Islet of Langerhans (tissue), 1 donor: Measurements from ENCODE around the gene ARL13A.
"Not testable (repeated sequence)": the region's sequence is repeated elsewhere in the genome, so short reads cannot be mapped to it uniquely, and the experiment has no call there.

Experiments used
- FAIRE-seq: peaks from one replicate; lab custom pipeline; 2011; peaks lifted over from hg19 to GRCh38; lab: Jason Lieb, UNC

Gene ARL13A

DNA sequence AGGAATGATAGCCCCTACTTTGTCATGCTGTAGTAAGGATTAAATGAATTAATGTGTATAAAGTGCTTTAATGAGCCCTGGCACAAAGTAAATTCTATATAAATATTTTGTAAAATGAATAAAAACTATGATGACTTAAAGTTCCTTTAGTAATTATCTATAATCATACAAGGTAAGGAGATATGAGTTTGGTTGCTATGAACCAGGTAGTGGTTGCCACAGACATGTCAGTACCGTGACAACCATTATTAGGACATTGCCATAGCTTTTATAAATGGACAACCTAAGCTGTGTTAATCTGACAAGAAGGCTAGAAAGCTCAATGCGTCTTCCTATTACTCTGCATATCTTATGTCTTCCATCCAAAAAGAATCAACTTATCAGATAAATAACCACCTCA is at the start of gene ARL13A:
Gene ARL13A (plus strand): TSS at position 301 of the 400 bp plus-strand sequence. CDS start 3,982 bp downstream, outside the sequence.
- FAIRE-seq: no peak

DNA sequence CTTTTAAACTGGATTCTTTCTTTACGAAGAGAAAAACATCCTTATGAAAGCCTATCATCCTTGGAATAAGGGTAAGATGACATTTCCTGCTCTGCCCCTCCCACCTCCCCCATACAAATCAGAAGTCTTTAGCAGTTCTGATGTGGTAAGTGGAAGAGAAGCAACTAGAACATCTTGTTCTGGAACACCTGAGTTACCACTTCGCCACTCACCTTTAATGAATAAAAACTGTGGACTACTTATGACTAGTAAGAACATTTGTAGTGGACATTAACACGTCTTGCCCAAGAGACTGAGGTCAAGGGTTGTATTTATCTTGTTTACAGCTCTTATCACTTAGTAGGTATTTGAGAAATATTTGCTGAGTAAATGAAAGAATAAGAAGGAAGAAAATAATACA is 45.1 kb upstream of the ARL13A start:
- no peak for FAIRE-seq

DNA sequence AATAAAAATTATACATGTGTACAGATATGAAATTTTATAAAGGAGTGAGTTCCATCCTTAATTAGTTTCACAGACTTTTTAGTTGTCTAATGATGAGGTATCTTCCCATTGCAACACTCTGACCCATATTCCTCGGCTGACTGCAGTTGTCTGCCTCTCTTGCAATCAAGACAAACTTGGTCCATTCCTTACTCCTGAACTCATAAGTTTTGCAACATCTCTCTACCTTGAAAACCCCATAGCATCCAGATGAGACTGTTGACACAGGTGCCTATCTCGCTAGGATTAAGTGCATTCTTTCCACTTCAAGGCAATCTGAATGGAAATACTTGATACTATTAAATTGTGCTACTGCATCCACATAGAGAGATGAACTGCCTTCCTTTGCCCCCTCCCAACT is 43.1 kb upstream of the ARL13A start:
- FAIRE-seq: no peak

DNA sequence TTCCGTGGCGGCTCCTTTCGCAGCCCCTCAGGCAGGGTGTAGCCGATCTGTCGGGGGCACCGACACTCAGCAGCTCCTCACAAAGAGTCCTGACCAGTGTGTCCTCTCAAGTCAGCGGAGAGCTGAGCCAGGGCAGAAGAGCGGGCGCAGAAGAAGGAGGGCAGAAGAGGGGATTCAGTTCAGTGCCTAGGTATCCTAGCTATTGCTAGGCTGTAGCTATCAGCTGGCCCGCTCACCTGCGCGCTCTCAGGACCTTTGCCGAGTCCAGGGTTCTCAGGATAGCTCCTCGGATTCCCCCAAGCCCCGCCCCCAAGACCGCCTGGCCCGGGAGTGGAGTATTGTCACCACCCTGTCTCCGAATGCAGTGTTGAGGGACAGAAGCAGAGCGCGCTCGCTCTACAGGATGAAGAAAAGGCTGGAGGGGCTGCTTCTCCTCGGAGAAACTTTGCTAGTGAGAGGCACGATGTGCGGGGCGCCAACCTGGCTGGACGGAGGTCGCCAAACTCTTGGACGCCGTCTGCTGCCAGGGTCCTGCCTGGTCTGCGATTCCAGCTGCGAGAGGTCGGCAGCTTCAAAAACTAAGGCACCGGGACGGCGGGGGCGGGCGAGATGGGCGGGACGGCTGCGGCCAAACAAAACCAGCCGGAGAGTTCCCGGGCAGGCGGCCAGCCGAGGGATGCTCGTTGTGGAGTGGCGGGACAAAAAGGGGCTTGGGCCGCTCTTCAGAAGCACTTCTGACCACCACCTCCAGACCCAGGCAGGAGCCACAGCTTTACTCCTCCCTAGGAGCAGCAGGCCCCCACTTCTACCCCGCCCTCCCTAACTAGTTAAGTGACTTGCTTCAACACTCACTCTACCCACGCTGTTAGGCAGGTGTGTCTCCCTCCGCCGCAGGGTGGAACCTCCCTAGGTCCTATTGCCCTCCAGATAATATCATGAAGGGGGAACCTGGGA is 40.6 kb upstream of the ARL13A start, which contains the start of gene XKRX:
Gene XKRX (minus strand): TSS at position 258 of the 954 bp plus-strand sequence. CDS start 613 bp downstream, outside the sequence.
- FAIRE-seq: no peak

DNA sequence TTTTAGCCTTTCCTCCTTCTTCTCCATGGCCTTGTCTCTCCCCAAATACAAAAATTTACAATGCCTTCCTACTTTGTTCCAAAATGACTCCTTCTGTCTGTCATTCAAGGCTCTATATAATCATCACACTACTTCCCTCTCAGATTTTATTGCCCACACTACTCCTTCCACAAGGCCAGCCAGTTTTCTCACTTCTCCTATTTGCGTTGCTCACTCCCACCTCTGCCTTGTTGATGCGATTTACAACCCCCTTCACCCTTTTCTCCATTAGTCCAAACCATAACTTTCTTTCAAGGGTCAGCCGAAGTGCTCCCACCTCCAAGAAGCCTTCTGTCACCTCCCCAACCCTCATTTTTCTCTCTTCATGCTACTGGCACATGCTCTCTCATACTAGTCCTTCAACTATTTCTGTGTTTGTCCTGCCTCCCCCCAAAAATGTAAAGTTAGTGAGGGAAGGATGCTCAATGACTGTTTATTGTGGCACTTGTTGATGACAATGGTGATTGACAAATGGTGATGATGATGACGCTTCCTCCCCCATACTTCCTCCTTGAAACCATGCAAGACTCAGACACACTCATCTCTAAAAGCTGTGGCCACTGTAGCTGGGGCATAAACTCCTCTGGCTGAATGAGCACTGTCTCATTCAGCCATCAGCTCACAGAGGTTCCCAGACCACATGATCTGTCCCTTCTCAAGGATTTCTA is 38.1 kb upstream of the ARL13A start:
- no peak for FAIRE-seq

DNA sequence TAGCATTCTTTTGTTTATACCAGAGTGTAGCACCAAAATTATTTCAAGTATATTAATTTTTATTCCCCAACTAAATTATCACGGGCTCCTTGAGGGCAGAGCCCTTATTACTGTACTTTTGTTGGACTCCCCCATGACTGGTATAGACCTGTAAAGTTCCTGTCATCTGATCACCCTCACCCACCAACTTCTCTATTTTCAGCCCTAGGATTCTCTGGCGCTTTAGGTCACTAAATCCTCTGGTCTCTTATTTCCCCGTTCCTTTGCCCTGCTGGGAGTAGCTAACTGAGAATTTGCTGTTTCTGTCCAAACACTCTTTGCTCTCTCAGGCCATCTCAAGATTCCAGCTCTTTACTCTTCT is 37.6 kb upstream of the ARL13A start:
- no peak for FAIRE-seq

DNA sequence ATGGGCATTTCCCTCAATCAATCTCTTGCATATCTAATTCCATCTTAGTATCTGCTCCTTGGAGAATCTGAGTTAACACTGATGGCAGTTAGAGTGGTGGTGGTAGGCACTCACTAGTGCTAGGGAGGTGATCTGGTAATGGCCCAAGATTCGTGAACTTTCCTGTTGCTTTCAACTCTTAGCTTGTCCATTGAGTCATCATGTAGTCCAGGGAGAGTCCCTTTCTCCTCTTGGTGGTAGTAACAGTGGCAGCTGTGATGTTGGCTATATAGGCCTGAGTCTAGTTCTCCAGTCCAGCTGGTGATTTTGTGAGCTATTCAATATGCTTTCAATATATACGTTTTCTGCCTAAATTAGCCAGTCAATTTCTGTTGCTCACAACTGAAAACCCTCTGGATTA is 33.7 kb upstream of the ARL13A start:
- FAIRE-seq: no peak

DNA sequence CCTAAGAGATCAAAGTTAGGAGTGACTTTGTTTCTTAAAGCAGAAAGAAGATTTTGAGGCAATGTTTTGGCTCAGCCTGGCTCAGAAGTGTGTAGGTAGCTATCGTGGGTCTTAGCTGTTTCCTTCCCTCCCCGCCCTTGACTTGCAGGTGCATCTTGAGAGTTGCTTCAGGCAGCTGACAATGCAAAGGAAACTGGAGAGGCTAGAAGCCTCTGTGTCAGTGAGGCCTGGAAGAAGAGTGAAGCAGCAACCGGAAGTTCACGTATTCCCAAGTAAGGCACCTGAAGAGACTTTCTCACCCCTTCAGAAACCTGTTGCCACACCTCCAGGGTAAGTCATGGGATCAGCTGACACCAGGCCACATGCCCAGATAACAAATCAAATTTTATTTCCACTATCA is 30.2 kb upstream of the ARL13A start:
- FAIRE-seq: no peak

DNA sequence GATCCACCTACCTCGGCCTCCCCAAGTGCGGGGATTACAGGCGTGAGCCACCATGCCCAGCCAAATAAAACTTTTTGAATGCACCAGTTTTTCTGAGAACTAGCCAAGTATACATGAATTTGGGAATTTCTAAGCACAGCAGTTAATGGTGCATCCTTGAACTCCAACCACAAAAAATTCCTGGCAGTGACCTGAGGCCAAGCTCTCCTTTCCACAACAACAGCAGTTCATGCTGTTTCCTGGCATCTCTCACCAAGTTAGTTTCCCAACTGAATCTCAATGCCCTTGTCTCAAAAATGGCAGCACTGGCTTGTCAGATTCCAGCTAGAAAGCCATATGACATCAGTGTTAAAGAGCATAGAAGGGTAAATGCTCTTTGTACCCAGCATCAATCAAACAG is 24.9 kb upstream of the ARL13A start:
- FAIRE-seq: no peak

DNA sequence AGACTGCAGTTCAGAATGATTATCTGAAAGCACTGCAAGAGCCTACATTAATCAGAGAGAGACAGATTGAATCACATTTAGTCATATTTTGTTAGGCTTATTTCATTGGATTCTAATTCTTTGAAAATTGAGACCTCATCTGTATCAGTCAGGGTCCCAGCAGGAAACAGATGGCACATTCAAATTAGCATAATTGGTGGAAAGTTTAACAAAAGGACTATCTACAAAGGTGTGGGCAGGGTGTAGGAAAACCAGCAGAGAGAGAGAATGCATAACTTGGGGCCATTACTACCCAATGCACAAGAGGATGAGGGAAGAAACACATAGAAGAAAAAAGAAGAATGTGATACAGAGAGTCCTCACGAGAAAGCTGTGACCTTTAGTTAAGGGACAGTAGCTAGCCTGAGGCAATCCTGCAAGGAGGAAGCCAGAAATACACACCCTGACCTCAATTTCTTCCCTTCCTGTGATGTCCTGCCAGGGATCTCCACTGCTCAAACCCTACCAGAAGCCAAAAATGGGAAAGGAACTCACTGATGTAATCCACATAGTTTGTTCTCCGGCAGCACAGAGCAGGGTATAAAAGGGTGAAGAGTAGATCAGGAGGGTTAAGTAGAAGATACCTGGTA is 23.1 kb upstream of the ARL13A start:
- FAIRE-seq: no peak

DNA sequence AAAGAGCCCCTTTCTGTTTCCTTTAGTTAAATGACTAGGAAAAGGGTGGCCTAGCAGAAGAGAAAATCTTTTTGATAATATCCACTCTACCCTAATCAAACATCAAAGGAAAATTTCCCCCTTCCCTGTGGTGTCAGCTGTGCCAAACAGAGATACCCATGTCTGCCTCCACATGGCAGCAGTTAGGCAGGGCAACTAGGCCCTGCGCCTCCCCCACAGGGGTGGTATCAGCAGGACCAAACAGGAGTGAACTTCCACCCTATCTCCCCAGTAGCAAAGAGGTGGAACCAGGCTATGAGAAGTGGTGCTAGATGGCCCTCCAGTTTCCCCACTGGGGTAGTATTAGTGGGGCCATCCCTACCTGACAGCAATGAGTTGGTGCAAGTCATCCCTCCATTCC is 21.0 kb upstream of the ARL13A start:
- no peak for FAIRE-seq

DNA sequence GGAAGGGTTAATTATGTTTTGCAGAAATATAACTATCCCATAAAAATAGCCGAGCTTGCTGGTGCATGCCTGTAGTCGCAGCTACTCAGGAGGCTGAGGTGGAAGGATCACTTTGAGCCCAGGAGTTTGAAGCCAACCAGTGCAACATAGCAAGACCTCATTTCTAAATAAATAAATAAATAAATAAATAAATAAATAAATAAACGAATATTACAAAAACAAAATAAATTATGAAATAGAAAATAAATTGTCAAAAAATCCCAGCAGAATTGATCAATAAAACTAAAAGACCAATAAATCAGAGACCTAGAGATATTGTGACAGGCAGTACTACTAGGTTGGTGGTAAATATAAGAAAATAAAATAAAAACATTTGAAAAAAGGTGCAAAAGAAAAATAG is 6.7 kb upstream of the ARL13A start:
- FAIRE-seq: no peak

DNA sequence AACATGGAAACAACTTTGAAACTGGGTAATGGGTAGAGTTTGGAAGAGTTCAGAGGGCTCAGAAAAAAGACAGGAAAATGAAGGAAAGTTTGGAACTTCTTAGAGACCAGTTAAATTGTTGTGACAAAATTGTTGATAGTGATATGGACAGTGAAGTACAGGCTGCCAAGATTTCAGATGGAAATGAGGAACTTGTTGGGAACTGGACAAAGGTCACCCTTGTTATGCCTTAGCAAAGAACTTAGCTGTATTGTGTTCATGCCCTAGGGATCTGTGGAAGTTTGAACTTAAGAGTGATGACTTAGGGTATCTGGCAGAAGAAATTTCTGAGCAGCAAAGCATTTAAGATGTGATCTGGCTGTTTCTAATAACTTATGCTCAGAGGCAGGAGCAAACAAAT is 5.1 kb upstream of the ARL13A start:
- no peak for FAIRE-seq

DNA sequence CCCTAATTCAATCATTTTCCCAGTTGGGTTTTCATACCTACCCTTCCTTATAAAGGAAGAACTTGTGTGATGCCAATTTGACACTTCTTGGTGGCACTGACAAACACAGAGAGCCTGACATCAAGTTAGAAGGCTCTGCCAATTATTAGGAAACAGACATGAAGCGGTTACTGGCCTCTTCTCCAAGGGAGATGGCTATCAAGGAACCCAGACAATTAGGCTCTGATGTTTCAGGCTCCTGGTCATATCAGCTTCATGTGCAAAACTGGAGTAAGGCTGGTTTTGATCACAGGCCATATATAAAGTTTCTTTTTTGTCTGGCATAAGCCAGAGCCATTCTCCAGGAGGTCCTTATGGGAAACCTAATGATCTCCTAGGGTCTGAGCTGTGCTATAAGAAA is 428 bp downstream of the ARL13A start:
- FAIRE-seq: no peak

DNA sequence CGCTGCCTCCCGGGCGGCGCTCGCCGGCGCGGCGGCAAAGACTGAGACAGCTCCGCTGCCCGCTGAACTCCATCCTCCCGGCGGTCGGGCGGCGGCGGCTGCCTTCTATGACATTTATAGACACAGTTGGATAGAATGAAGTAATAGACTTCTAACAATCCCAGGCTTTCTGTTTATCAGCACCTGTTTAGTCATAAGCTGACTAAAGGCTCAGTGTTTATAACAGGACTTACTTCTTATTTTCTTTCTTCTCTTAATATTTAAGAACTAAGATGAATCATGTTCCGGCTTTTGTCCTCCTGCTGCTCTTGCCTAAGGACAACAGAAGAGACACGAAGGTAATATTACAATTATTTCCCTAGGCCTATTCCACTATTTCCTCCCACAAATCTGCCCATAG is 3.9 kb downstream of the ARL13A start:
- no peak for FAIRE-seq

DNA sequence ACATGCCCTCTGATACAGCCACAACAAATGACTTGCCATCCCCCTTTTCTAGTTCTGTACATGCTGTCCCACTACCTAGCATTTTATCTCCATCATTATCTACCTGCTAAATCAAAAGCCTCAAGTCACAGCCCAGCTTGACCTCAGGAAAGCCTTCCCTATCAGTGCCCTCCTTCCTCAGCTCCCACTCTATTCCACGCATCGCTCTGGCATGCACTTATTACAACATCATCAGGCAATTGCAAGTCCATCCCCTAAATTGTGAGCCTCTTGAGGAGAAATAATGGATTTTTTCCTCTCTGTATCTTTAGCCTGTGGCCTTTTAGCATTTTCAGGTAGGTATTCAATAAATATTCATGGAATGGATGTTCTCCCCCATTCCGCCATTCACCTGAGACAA is 5.7 kb downstream of the ARL13A start:
- no peak for FAIRE-seq

DNA sequence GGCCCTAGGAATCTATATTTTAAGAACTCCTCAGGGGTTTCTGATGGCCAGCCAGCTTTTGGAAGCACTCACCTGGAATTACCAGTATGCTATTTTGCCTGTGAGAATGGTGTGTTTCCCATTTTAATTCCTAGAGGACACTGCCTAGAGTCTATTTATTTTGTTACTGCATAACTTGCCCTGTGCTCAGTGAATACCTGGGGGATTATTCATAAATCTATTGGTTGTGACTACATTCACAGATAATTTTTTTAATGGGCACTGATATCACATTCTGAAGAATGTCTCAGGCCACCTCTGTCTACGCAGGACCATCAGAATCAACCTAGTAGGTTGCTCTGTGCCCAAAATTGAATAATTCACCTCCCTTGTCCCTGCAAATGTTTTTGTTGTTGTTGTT is 6.7 kb downstream of the ARL13A start:
- no peak for FAIRE-seq

DNA sequence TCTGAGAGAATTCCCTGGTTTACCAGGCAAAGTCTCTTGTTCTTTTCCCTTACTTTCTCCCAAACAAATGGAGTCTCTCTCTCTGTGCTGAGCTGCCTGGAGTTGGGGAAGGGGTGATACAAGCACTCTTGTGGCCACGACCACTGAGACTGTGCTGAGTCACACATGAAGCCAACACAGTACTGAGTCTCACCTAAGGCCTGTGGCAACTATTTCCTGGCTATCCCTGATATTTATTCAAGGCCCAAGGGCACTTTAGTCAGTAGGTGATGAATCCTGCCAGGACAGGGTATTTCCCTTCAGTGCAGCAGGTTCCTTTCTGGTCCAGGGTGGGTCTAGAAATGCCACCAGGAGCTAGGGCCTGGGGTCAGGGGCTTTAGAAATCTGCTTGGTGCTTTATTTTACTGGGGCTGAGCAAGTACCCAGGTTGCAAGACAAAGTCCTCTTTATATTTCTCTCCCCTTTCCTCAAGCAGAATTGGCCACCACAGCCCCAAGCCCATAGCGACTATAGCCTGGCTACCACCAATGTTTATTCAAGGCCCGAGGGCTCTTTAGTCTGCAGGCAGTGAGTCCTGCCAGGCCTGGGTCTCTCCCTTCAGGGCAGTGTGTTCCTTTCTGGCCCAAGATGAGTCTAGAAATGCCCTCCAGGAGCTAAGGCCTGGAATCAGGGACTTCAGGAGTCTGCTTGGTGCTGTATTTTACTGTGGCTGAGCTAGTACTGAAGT is 10.5 kb downstream of the ARL13A start:
- no peak for FAIRE-seq

DNA sequence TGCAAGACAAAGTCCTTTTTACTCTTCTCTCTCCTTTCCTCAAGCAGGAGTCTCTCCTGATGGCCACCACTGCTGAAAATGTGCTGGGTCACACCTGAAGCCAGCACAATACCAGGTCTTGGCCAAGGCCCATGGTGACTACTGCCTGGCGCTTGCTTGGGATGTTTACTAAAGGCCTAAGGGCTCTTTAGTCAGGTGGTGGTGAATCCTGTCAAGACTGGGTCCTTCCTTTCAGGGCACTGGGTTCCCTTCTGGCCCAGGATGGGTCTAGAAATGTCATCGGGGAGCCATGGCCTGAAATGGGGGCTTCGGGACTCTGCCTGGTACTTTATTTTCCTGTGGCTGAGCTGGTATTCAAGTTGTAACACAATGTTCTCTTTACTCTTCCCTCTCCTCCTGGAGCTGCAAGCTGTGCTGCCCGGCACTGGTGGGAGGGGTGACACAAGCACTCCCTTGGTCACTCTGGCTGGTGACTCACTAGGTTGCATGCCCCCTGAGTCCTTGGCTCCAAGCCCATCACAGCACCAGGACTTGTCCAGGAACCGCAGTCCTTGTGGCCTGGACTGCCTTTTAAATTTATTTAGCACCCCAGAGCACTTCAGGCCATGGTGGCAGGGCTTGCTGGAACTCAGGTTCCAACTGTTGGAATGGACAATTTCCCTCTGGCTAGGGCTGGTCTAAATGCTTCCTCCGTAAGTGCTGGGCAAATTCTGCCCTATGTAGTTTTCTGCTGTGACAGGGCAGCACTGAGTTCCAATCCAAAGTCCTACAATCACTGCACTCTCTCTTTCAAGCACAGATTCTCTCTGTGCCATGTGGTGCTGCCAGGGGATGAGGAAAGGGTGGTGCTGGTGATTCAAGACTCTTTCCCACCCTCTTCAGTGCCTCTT is 11.3 kb downstream of the ARL13A start:
- FAIRE-seq: no peak

DNA sequence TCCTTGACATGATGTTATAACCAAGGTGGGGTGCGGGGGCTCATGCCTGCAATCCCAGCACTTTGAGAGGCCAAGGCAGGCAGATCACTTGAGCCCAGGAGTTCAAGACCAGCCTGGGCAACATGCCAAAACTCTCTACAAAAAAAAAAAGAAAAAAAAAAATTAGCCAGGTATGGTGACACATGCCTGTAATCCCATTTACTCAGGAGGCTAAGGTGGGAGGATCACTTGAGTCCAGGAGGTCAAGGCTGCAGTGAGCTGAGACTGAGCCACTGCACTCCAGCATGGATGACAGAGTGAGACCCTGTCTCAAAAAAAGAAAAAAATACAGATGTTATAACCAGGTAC is 12.0 kb downstream of the ARL13A start:
- FAIRE-seq: not testable (repeated sequence)

DNA sequence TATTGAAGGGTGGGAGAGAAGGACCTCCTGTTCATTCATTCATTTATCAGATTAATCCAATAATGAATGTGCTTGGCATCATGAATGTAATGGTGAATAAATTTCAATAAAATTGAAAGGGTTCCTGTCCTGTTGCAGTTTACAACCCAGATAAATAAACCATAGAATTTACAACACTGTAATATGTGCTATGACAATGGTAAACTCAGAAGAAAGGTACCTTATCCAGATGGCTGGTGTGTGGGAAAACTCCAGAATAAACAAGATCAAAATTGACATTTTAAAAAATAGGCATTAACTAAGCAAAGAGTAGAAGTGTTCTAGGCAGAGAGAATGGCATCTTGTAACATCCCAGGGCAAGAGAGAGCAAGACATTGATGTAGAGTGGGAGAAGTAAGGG is 15.3 kb downstream of the ARL13A start:
- no peak for FAIRE-seq
